ENCODE results near the gene DNASE2.

The DNASE2 gene

DNA sequence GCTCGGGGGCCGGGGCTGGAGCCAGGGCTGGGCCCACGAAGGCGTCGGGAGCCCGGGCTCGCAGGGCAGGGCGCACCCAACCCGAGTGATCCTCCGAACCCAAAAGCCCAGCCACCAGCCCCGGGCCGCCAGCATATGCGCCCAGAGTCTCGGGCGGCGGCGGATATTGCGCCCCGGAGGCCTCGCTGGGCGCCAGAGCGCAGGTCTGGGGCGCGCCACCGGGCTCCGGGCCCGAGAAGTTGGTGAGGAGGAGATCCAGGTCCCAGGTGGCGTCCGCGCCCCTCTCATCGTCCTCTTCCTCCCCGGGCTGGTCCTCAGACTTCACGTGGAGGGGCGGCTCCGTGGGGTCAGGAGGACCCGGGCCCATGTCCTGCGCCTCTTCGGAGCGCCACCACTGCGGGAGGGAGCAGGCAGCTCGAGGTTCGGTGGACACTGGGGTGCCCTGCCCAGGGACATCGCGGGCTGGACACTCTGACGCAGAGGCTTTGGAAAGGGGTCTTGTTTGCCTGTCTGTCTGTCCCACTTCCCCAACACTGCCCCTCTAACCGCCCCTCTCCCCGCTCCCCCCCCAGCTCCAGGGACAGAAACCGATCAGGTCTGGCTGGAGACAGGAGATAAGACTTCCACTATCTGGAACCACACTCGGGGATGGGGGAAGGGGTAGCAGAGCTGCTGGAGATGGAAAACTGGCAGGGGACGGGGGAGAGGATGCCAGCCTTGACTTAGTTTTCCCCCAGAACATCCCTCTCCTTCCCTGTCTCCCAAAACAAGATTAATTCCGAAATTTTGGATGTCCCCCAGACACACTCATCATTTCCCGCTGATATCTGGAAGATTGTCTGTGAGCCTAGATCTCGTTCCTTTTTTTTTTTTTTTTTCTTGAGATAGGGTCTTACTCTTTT, 4.8 kb upstream of the DNASE2 start:
- Histone ChIP-seq H3K36me3 (ENCODE audit: control insufficient read depth, insufficient read depth, low read length) (no peaks in the 10 kb centered on the region), H3K27ac (ENCODE audit: low read depth, low read length) (no peak overlapping the region), H3K27me3 (ENCODE audit: control insufficient read depth, insufficient read depth, low read length) (peaks cover 41% of the 10 kb centered on the region), H3K9me3 (ENCODE audit: control insufficient read depth, insufficient read depth, low read depth, low read length) (peaks cover 15% of the 10 kb centered on the region; the same call in 1 of the 2 replicates), H3K4me1 (ENCODE audit: control insufficient read depth, insufficient read depth, low read length) (peaks cover 9% of the 10 kb centered on the region), H3K9ac (ENCODE audit: low read length) (peak overlapping the region; percentile 67), H3K4me3 (ENCODE audit: low read depth, low read length) (peak overlapping the region; percentile 87)

DNA sequence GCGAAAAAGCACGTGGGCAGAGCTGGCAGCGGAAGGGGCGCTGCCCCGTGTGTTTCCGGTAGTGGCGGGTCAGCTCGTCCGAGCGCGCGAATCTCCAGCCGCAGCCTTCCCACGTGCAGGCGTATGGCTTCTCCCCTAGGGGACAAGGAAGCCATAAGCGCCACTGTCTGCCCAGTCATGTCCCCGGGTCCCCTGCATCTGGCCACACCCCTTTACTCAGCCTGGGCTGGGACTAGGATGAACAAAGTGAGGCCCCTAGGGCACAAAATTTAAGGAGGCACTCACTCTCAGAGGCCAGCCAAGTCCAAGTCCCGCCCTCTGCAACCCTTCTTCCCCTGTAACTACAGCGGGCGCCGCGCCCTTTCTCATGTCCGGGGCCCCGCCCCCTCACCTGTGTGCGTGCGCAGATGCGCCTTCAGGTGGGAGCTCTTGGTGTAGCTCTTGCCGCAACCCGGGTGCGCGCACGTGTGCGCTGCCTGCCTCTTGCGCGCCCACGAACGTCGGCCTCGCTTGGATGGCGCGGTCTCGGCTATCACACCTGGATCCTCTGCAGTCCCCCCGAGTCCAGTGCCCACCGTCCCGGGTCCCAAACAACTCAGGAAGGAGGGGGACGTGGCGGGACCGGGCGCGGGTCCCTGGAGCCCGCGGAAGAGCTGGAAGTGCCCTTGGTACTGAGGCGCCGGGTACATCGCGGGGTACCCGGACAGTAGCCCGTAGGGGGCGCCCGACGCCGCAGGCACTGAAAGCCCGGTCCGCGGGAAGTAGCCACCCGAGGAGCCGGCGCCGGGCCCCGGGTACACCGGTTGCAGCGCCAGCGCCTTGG, 3.9 kb upstream of the DNASE2 start:
- Histone ChIP-seq H3K4me3 (ENCODE audit: low read depth, low read length) (peak overlapping the region; percentile 87), H3K9ac (ENCODE audit: low read length) (peak overlapping the region; percentile 65), H3K4me1 (ENCODE audit: control insufficient read depth, insufficient read depth, low read length) (peaks cover 9% of the 10 kb centered on the region), H3K27ac (ENCODE audit: low read depth, low read length) (no peak overlapping the region), H3K9me3 (ENCODE audit: control insufficient read depth, insufficient read depth, low read depth, low read length) (peaks cover 15% of the 10 kb centered on the region; the same call in 1 of the 2 replicates), H3K36me3 (ENCODE audit: control insufficient read depth, insufficient read depth, low read length) (no peaks in the 10 kb centered on the region), H3K27me3 (ENCODE audit: control insufficient read depth, insufficient read depth, low read length) (peaks cover 48% of the 10 kb centered on the region)

DNA sequence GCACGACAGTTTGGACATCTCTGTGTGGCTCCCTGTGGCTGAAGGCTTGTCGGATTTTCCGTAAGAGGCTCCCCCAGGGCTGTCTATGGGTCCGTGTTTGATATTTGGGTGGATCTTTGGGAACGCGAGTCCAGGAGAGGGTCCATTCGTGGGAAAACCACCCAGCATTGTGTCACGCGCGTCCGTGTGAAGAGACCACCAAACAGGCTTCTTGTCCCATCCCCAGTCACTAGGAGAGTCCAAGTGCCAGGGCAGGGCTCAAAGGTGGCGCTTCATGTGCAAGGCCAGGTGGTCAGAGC, 3.3 kb upstream of the DNASE2 start:
- Histone ChIP-seq H3K27me3 (ENCODE audit: control insufficient read depth, insufficient read depth, low read length) (peaks cover 51% of the 10 kb centered on the region), H3K4me1 (ENCODE audit: control insufficient read depth, insufficient read depth, low read length) (peaks cover 9% of the 10 kb centered on the region), H3K36me3 (ENCODE audit: control insufficient read depth, insufficient read depth, low read length) (no peaks in the 10 kb centered on the region), H3K27ac (ENCODE audit: low read depth, low read length) (no peak overlapping the region), H3K9me3 (ENCODE audit: control insufficient read depth, insufficient read depth, low read depth, low read length) (peaks cover 15% of the 10 kb centered on the region; the same call in 1 of the 2 replicates), H3K4me3 (ENCODE audit: low read depth, low read length) (peak overlapping the region; percentile 87), H3K9ac (ENCODE audit: low read length) (peak overlapping the region; percentile 29)

DNA sequence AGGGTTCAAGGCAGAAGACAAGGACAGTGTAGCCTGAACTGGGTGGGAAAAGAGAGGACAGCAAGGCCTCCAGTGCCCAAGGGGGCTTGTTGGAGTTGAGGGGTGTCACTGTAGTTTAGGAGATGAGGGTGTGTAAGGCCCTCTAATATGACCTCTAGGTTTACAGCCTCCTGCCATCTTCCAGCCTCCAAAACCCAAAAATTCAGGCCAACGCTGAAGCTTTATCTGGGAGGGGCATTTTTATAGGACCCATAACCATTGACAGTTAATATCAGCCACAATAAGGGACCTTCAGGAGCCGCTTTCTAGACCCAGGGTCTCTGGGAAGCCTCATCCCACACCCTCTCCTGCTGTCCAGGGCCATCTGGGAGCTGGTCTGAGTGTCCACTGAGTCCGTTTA, 3.0 kb upstream of the DNASE2 start:
- peaks cover 9% of the 10 kb centered on the region for H3K4me1 ChIP-seq (ENCODE audit: control insufficient read depth, insufficient read depth, low read length)
- peaks cover 51% of the 10 kb centered on the region for H3K27me3 ChIP-seq (ENCODE audit: control insufficient read depth, insufficient read depth, low read length)
- H3K36me3 ChIP-seq (ENCODE audit: control insufficient read depth, insufficient read depth, low read length): no peaks in the 10 kb centered on the region
- no peak overlapping the region for H3K9ac ChIP-seq (ENCODE audit: low read length)
- peaks cover 15% of the 10 kb centered on the region; the same call in 1 of the 2 replicates for H3K9me3 ChIP-seq (ENCODE audit: control insufficient read depth, insufficient read depth, low read depth, low read length)
- H3K4me3 ChIP-seq (ENCODE audit: low read depth, low read length): no peak overlapping the region
- H3K27ac ChIP-seq (ENCODE audit: low read depth, low read length): no peak overlapping the region

DNA sequence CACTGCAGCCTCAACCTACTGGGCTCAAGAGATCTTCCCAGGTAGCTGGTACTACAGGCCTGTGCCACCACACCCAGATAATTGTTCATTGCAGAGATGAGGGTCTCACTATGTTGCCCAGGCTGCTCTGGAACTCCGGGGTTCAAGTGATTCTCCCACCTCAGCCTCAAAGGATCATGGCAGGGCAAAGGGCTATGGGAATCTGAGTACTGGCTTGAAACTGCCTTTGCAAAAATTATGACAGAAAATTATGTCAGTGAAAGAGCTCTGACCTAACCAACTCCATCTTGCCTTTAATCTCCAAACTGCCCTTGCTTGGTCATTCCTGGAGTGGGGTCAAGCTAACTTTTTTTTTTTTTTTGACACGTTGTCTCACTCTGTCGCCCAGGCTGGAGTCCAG, 1.3 kb upstream of the DNASE2 start:
- H3K4me3 ChIP-seq (ENCODE audit: low read depth, low read length): no peak overlapping the region
- peaks cover 9% of the 10 kb centered on the region for H3K4me1 ChIP-seq (ENCODE audit: control insufficient read depth, insufficient read depth, low read length)
- peaks cover 9% of the 10 kb centered on the region for H3K36me3 ChIP-seq (ENCODE audit: control insufficient read depth, insufficient read depth, low read length)
- H3K27me3 ChIP-seq (ENCODE audit: control insufficient read depth, insufficient read depth, low read length): peaks cover 46% of the 10 kb centered on the region
- H3K27ac ChIP-seq (ENCODE audit: low read depth, low read length): no peak overlapping the region
- no peak overlapping the region for H3K9ac ChIP-seq (ENCODE audit: low read length)
- peaks cover 15% of the 10 kb centered on the region; the same call in 1 of the 2 replicates for H3K9me3 ChIP-seq (ENCODE audit: control insufficient read depth, insufficient read depth, low read depth, low read length)

DNA sequence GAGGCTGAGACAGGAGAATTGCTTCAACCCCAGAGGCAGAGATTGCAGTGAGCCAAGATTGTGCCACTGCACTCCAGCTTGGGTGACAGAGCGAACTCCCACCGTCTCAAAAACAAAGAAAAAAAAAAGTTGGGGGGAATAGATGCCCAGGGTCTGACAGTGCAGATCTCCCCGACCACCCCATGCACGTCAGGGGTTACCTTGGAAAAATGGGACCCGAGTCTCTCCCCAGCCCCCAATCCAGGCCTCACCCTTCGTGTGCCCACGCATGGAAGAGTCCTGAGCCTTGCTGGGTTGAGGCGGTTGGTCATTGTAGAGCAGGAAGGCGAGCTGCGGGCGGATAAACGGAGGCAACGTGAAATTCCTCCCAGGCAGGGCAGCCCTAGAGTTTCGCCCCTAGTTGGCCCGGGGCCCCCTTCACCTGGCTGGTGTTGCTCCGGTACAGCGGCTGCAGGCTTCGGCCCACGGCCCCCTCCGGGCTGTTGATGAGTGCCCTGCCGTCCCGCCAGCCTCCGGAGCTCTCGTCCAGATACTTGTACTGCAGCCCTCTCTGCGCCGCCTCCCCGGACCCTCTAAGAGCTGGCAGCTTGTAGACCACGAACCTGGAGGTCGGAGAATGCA, 588 bp downstream of the DNASE2 start:
- H3K36me3 ChIP-seq (ENCODE audit: control insufficient read depth, insufficient read depth, low read length): peaks cover 9% of the 10 kb centered on the region
- H3K9me3 ChIP-seq (ENCODE audit: control insufficient read depth, insufficient read depth, low read depth, low read length): peaks cover 15% of the 10 kb centered on the region; the same call in 1 of the 2 replicates
- peak overlapping the region; percentile 76 for H3K9ac ChIP-seq (ENCODE audit: low read length)
- peak overlapping the region; percentile 89 for H3K4me3 ChIP-seq (ENCODE audit: low read depth, low read length)
- H3K27ac ChIP-seq (ENCODE audit: low read depth, low read length): peak overlapping the region; percentile 45; the same call in 1 of the 2 replicates
- peaks cover 26% of the 10 kb centered on the region for H3K27me3 ChIP-seq (ENCODE audit: control insufficient read depth, insufficient read depth, low read length)
- peaks cover 6% of the 10 kb centered on the region for H3K4me1 ChIP-seq (ENCODE audit: control insufficient read depth, insufficient read depth, low read length)

DNA sequence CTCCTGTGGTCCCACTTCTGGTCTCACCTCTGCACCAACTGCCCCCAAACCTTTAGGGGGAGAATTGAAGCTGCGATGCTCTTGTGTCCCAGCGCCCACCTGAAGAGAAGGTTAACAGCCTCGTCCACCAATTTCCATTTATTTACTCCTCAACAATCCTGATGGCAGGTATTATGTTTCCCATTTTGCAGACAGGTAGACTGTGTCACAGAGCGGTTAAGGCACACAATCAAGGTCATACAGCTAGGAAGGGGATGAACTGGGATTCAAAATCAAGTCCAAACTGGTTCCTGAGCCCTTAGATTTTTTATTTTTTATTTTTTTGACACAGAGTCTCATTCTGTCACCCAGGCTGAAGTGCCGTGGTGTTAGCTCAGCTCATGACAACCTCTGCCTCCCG, 6.2 kb downstream of the DNASE2 start:
- H3K4me3 ChIP-seq (ENCODE audit: low read depth, low read length): no peak overlapping the region
- H3K4me1 ChIP-seq (ENCODE audit: control insufficient read depth, insufficient read depth, low read length): no peaks in the 10 kb centered on the region
- H3K9me3 ChIP-seq (ENCODE audit: control insufficient read depth, insufficient read depth, low read depth, low read length): no peaks in the 10 kb centered on the region
- no peak overlapping the region for H3K9ac ChIP-seq (ENCODE audit: low read length)
- H3K36me3 ChIP-seq (ENCODE audit: control insufficient read depth, insufficient read depth, low read length): peaks cover 12% of the 10 kb centered on the region
- H3K27ac ChIP-seq (ENCODE audit: low read depth, low read length): no peak overlapping the region
- peaks cover 24% of the 10 kb centered on the region for H3K27me3 ChIP-seq (ENCODE audit: control insufficient read depth, insufficient read depth, low read length)

DNA sequence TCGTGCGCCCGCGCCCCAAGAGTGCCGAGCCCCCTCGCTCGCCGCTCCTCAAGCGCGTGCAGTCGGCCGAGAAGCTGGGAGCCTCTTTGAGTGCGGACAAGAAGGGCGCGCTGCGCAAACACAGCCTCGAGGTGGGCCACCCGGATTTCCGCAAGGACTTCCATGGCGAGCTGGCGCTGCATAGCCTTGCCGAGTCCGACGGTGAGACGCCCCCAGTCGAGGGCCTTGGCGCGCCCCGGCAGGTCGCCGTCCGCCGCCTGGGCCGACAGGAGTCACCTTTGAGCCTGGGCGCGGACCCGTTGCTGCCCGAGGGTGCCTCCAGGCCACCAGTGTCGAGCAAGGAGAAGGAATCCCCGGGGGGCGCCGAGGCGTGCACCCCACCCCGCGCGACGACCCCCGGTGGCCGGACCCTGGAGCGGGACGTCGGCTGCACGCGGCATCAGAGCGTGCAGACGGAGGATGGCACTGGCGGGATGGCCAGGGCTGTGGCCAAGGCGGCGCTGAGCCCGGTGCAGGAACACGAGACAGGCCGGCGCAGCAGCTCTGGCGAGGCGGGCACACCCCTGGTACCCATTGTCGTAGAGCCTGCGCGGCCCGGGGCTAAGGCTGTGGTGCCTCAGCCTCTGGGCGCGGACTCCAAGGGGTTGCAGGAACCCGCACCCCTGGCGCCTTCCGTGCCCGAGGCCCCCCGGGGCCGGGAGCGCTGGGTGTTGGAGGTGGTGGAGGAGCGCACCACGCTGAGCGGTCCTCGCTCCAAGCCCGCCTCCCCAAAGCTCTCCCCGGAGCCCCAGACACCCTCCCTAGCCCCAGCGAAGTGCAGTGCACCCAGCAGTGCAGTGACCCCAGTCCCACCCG, 7.1 kb downstream of the DNASE2 start:
- H3K9me3 ChIP-seq (ENCODE audit: control insufficient read depth, insufficient read depth, low read depth, low read length): no peaks in the 10 kb centered on the region
- H3K4me1 ChIP-seq (ENCODE audit: control insufficient read depth, insufficient read depth, low read length): no peaks in the 10 kb centered on the region
- H3K36me3 ChIP-seq (ENCODE audit: control insufficient read depth, insufficient read depth, low read length): peaks cover 12% of the 10 kb centered on the region
- H3K4me3 ChIP-seq (ENCODE audit: low read depth, low read length): peak overlapping the region; percentile 39
- H3K27ac ChIP-seq (ENCODE audit: low read depth, low read length): no peak overlapping the region
- no peak overlapping the region for H3K9ac ChIP-seq (ENCODE audit: low read length)
- peaks cover 22% of the 10 kb centered on the region for H3K27me3 ChIP-seq (ENCODE audit: control insufficient read depth, insufficient read depth, low read length)

DNA sequence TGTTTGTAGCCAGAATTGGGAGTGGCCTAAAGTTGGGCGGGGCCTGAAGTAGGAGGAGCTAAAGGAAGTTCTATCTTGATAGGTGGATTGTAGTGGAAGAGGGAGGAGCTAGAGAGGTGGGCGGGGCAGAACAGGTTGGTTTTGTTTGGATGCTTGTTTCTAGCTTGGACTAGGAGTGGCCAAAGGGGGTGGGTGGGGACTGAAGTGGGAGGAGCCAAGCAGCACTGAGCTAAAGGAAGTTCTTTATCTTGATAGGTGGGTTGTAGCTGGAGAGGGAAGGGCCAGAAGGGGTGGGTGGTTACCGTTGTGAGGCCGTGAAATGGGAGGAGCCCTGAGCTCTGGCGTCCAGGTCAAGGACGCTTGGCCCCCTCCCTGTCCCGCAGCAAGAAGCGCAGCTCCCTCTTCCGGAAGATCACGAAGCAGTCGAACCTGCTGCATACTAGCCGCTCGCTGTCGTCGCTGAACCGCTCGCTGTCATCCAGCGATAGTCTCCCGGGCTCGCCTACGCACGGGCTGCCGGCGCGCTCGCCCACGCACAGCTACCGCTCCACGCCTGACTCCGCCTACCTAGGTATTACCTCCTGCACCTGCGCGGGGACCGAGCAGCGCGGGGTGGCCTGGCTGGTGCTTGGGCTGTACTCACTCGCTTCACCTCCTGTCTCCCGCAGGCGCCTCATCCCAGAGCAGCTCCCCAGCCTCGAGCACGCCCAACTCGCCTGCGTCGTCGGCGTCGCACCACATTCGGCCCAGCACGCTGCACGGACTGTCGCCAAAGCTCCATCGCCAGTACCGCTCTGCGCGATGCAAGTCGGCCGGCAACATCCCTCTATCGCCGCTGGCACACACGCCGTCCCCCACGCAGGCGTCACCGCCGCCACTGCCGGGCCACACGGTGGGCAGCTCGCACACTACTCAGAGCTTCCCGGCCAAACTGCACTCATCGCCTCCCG, 8.0 kb downstream of the DNASE2 start:
- Histone ChIP-seq H3K9me3 (ENCODE audit: control insufficient read depth, insufficient read depth, low read depth, low read length) (no peaks in the 10 kb centered on the region), H3K27me3 (ENCODE audit: control insufficient read depth, insufficient read depth, low read length) (peaks cover 22% of the 10 kb centered on the region), H3K4me1 (ENCODE audit: control insufficient read depth, insufficient read depth, low read length) (no peaks in the 10 kb centered on the region), H3K36me3 (ENCODE audit: control insufficient read depth, insufficient read depth, low read length) (peaks cover 7% of the 10 kb centered on the region), H3K9ac (ENCODE audit: low read length) (no peak overlapping the region), H3K4me3 (ENCODE audit: low read depth, low read length) (peak overlapping the region; percentile 39), H3K27ac (ENCODE audit: low read depth, low read length) (no peak overlapping the region)

All from HUES6 (cell line).